HCT116 (cell line): ENCODE results near the gene TMOD1. TPM values are rescaled to one million over a fixed set of nuclear protein-coding genes. Genes with fewer than 3 reads are reported as not detected.
"Not testable (repeated sequence)": the region's sequence is repeated elsewhere in the genome, so short reads cannot be mapped to it uniquely, and the experiment has no call there.

Source experiments
- ATAC-seq: fragments of 200-7000 bp; cut with Tn5 transposase; 2 replicates; pipeline ENCODE4 v1.9.1; 2020; ENCODE audit warnings: mild to moderate bottlenecking, moderate library complexity
- Bru-seq: library from RNA; stranded (reverse); fragments of 400-500 nt; gene quantifications from one replicate; lab custom pipeline; 2021; lab: Mats Ljungman, UMichigan
- BruChase-seq, 2 experiments: library from RNA; stranded (reverse); fragments of 400-500 nt; gene quantifications; one replicate each; lab custom pipeline; 2021; lab: Mats Ljungman, UMichigan
- BruUV-seq: library from RNA; stranded (reverse); fragments of 400-500 nt; replicated peaks from 2 replicates; lab custom pipeline; 2021; lab: Mats Ljungman, UMichigan
- CTCF ChIA-PET: fragments of 300-600 bp; sonication (Branson Sonifier 250); formaldehyde crosslinking; loops from one replicate; lab custom pipeline; 2021; ENCODE audit warnings: antibody characterized with exemption; lab: Charles Lee
- POLR2A ChIA-PET: fragments of 300-600, 350-600 bp; sonication (Branson Sonifier 250); formaldehyde crosslinking; loops from one replicate; lab custom pipeline; 2021; ENCODE audit warnings: antibody characterized with exemption; lab: Charles Lee
- RAD21 ChIA-PET, 2 experiments: fragments of 300-600 bp; sonication (Branson Sonifier 250); formaldehyde crosslinking; loops; one replicate each; lab custom pipeline; 2023; ENCODE audit warnings: low total read pairs in 2 of 2; ENCODE audit not compliant: uncharacterized antibody in 2 of 2, unreplicated experiment in 2 of 2, low non-redundant PET in 1 of 2; lab: Charles Lee
- DNase-seq: peaks from one replicate; pipeline ENCODE4 v3.0.0-alpha.2; 2010; ENCODE audit warnings: low read depth, low spot score
- H2AFZ ChIP-seq: fragments of 200-600 bp; shearing (Covaris generic), sonication (generic); 2 replicates; pipeline ENCODE4 v1.6.1; 2017; ENCODE audit warnings: low read depth, mixed run types, mixed read lengths, antibody characterized with exemption, low read length; ENCODE audit not compliant: poor library complexity, severe bottlenecking
- H3K27ac ChIP-seq: 2 replicates; pipeline ENCODE4 v1.5.1; 2012; ENCODE audit warnings: low read depth, low read length
- H3K27me3 ChIP-seq: fragments of 200-600 bp; sonication (generic); 2 replicates; pipeline ENCODE4 v1.6.1; 2016; ENCODE audit warnings: mixed run types, low read length, mixed read lengths; ENCODE audit not compliant: insufficient read depth
- H3K36me3 ChIP-seq, 2 experiments: fragments of 200-500 bp in 1 of 2; fragments of 200-600 bp in 1 of 2; sonication (Bioruptor generic) in 1 of 2; sonication (generic) in 1 of 2; 2 replicates each; pipeline versions ENCODE4 v1.5.1 to v1.6.1; 2014 to 2016; ENCODE audit warnings: low read length in 2 of 2, inconsistent platforms in 1 of 2, mixed read lengths in 1 of 2, mixed run types in 1 of 2; ENCODE audit not compliant: insufficient read depth in 2 of 2, control insufficient read depth in 1 of 2
- H3K4me1 ChIP-seq, 2 experiments: fragments of 200-600 bp in 1 of 2; sonication (generic) in 1 of 2; 2 replicates each; pipeline versions ENCODE4 v1.5.1 to v1.6.1; 2012 to 2017; ENCODE audit warnings: low read length in 2 of 2, inconsistent platforms in 1 of 2, mild to moderate bottlenecking in 1 of 2, mixed read lengths in 1 of 2, mixed run types in 1 of 2, moderate library complexity in 1 of 2; ENCODE audit not compliant: insufficient read depth in 2 of 2, control insufficient read depth in 1 of 2
- H3K4me2 ChIP-seq: fragments of 200-600 bp; sonication (generic); 2 replicates; pipeline ENCODE4 v1.6.1; 2017; ENCODE audit warnings: mixed run types, low read length, mixed read lengths
- H3K4me3 ChIP-seq, 2 experiments: fragments of 200-600 bp in 1 of 2; sonication (generic) in 1 of 2; replicated peaks in 1 of 2; 2 replicates each; pipeline ENCODE4 v1.5.1; 2011 to 2016; ENCODE audit warnings: low read length in 2 of 2, control low read depth in 1 of 2, low read depth in 1 of 2, mild to moderate bottlenecking in 1 of 2, mixed read lengths in 1 of 2, mixed run types in 1 of 2
- H3K79me2 ChIP-seq: fragments of 200-600 bp; sonication (generic); 2 replicates; pipeline ENCODE4 v1.6.1; 2017; ENCODE audit warnings: mild to moderate bottlenecking, mixed run types, low read length, moderate library complexity, mixed read lengths; ENCODE audit not compliant: insufficient read depth
- H3K9ac ChIP-seq: fragments of 200-600 bp; sonication (generic); 2 replicates; pipeline ENCODE4 v1.6.1; 2016; ENCODE audit warnings: low read length, mixed read lengths
- H3K9me2 ChIP-seq: fragments of 200-600 bp; sonication (generic), shearing (Covaris generic); 2 replicates; pipeline ENCODE4 v1.6.1; 2017; ENCODE audit warnings: mixed run types, mild to moderate bottlenecking, moderate library complexity; ENCODE audit not compliant: insufficient read depth
- H3K9me3 ChIP-seq, 2 experiments: fragments of 200-500 bp in 1 of 2; fragments of 200-600 bp in 1 of 2; sonication (Bioruptor generic) in 1 of 2; sonication (generic) in 1 of 2; 2 replicates each; pipeline ENCODE4 v1.6.1; 2014 to 2017; ENCODE audit warnings: low read length in 2 of 2, mixed read lengths in 2 of 2, inconsistent platforms in 1 of 2, low read depth in 1 of 2, mild to moderate bottlenecking in 1 of 2, mixed run types in 1 of 2, moderate library complexity in 1 of 2; ENCODE audit not compliant: control insufficient read depth in 1 of 2, insufficient read depth in 1 of 2
- H4K20me1 ChIP-seq: fragments of 200-600 bp; sonication (generic), shearing (Covaris generic); 2 replicates; pipeline ENCODE4 v1.6.1; 2017; ENCODE audit warnings: mixed run types, mild to moderate bottlenecking, moderate library complexity; ENCODE audit not compliant: insufficient read depth
- FOSL1 ChIP-seq: IDR thresholded peaks from 2 replicates; pipeline ENCODE4 v1.6.1; 2012; ENCODE audit warnings: low read depth
- JUND ChIP-seq: IDR thresholded peaks from 2 replicates; pipeline ENCODE4 v1.6.1; 2012
- RAD21 ChIP-seq: IDR thresholded peaks from 2 replicates; pipeline ENCODE4 v1.6.1; 2012; ENCODE audit warnings: low read depth, mild to moderate bottlenecking
- TCF7L2 ChIP-seq: IDR thresholded peaks from 2 replicates; pipeline ENCODE4 v1.7.0; 2011; ENCODE audit warnings: borderline replicate concordance, inconsistent platforms; ENCODE audit not compliant: insufficient read depth, insufficient read length; ENCODE audit errors: extremely low read depth
- YY1 ChIP-seq: IDR thresholded peaks from 2 replicates; pipeline ENCODE4 v1.6.1; 2011; ENCODE audit warnings: low read length, low read depth, moderate library complexity, mild to moderate bottlenecking; ENCODE audit not compliant: insufficient replicate concordance; ENCODE audit errors: extremely low read depth
- intact Hi-C: fragments of 100-400 bp; cut with micrococcal nuclease; formaldehyde crosslinking; loops from 2 replicates; pipeline ENCODE4 v1.10.0; 2022
- long read RNA-seq: library from polyadenylated mRNA; unstranded; transcript quantifications from one replicate; pipeline ENCODE4 v2.0.0, GENCODE V29; 2021; ENCODE audit not compliant: unreplicated experiment
- polyA plus RNA-seq: library from polyadenylated mRNA; unstranded; fragments of >200 nt; gene quantifications from 2 replicates; pipeline ENCODE4 v1.2.1, GENCODE V29; 2012; ENCODE audit warnings: missing spikeins
- total RNA-seq: library from RNA; stranded (reverse); gene quantifications from one replicate; pipeline ENCODE4 v1.2.1, GENCODE V29; 2021; ENCODE audit not compliant: unreplicated experiment
- TF ChIP-seq, protein P1 (sequence below), 3 experiments: fragments of 200-600 bp in 1 of 3; sonication (generic) in 1 of 3; IDR thresholded peaks in 2 of 3; conservative IDR thresholded peaks in 1 of 3; 2 replicates each; pipeline ENCODE4 v1.5.1; 2012 to 2017; ENCODE audit warnings: low read depth in 2 of 3, low read length in 2 of 3, antibody characterized with exemption in 1 of 3, borderline replicate concordance in 1 of 3, control low read depth in 1 of 3, mild to moderate bottlenecking in 1 of 3, mixed read lengths in 1 of 3, mixed run types in 1 of 3, moderate library complexity in 1 of 3; ENCODE audit not compliant: insufficient read depth in 1 of 3
- TF ChIP-seq, protein P2 (sequence below): IDR thresholded peaks from 2 replicates; pipeline ENCODE4 v1.6.1; 2011; ENCODE audit warnings: mild to moderate bottlenecking, low read length, moderate library complexity; ENCODE audit not compliant: insufficient replicate concordance; ENCODE audit errors: extremely low read depth
- TF ChIP-seq, protein P3 (sequence below): IDR thresholded peaks from 2 replicates; pipeline ENCODE4 v1.6.1; 2012

TMOD1 gene
- 4.4 TPM for total RNA-seq
- polyA plus RNA-seq: 3.2 and 5.7 TPM in 2 replicates
- Bru-seq, nascent RNA: percentile 43 among the genes with signal in this experiment
- percentile 43 among the genes with signal in this experiment for BruChase-seq, experiment 1, labeled RNA remaining after a 6-hour chase
- percentile 39 among the genes with signal in this experiment for BruChase-seq, experiment 2, labeled RNA remaining after a 2-hour chase
- long read RNA-seq, transcript TMOD1-201 (10 exons, 3,343 nt): major isoform, 15 of 20 reads
- long read RNA-seq, partial matches to known transcripts: 2 of 20 reads
- long read RNA-seq, other reads (novel, unspliced or antisense): 3 of 20 reads

DNA sequence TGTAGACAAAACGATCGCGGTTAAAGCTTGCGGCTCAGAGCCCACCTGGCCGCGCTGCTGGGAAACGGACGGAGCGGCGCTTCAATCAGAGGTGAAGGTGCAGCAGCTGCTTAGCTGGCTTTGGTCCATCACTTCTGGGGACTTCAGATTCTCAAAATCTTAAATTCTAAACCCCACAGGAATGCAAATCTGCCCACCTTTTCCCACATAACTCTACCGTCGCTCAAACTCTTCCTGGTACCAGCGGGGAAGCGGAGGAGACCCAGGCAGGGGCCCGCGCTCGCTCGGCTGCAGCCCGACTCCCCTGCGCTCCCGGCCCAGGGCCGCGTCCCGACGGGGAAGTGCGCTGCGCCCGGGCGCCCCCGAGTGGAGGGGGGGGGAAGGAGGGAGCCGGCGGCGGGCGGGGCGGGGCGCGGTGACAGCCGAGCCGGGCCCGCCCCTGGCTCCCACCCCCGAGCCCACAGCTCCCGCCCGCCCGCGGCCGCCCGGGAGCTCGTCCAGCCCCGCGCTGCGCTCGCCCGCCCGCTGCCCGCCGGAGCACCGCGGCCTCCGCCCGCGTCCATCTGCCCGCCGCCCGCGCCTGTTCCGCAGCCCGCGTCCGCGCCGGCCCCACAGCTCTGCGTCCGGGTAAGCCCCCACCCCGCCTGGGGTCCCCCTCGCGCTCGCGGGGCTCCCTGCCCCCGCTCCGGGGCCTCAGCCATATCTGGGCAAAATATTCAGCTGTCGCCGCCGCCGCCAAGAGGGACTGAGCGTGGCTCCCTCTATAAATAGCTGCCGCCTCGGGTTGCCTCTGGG, at the start of gene TMOD1:
Gene TMOD1 (plus strand): TSS at position 490 of the 795 bp plus-strand sequence. CDS start 22,523 bp downstream, outside the sequence.
- ATAC-seq (peak; percentile 95), DNase-seq (peak; percentile 23)
- CTCF ChIA-PET: interaction anchor here (0.6 to 1.7 kb wide), 10 partner anchors 9 to 263 kb away, joined by 3 to 10 read pairs (median 4); no protein-coding TSS in a partner anchor
- intact Hi-C loops: loop anchor here (1.0 kb wide), 1 partner anchor 97 kb away; no protein-coding TSS in a partner anchor
- POLR2A ChIA-PET: interaction anchor here (0.9 to 2.4 kb wide), 2 partner anchors 10 to 132 kb away, joined by 3 to 7 read pairs; partner anchors contain the start of genes NCBP1 and TSTD2
- peaks cover 5% of the 10 kb centered on the region; the same call in 1 of the 2 replicates for H3K27me3 ChIP-seq
- no TSS peak for BruUV-seq
- H3K27ac ChIP-seq: peak within 1 kb of the TSS; percentile 48; the same call in 1 of the 2 replicates
- peak within 1 kb of the TSS; percentile 57 to 70 for H3K4me3 ChIP-seq
- H3K9me3 ChIP-seq: no peaks in the 10 kb centered on the region
- H3K9ac ChIP-seq: peak within 1 kb of the TSS; percentile 62
- H2AFZ ChIP-seq: peak within 1 kb of the TSS; percentile 11
- peaks cover 0 to 16% of the 10 kb centered on the region in 2 experiments; a peak in 1 of 4 replicates for H3K4me1 ChIP-seq
- peak within 1 kb of the TSS; percentile 93 for H3K4me2 ChIP-seq
- no peaks in the 10 kb centered on the region for H4K20me1 ChIP-seq
- RAD21 ChIA-PET: interaction anchor here in 1 of 2 experiments (0.6 to 1.5 kb wide), 4 partner anchors 97 to 1044 kb away, joined by 3 to 5 read pairs (median 5); no protein-coding TSS in a partner anchor
- H3K36me3 ChIP-seq: no peaks in the 10 kb centered on the region
- no peaks in the 10 kb centered on the region for H3K9me2 ChIP-seq
- TF ChIP-seq, protein P1, sequence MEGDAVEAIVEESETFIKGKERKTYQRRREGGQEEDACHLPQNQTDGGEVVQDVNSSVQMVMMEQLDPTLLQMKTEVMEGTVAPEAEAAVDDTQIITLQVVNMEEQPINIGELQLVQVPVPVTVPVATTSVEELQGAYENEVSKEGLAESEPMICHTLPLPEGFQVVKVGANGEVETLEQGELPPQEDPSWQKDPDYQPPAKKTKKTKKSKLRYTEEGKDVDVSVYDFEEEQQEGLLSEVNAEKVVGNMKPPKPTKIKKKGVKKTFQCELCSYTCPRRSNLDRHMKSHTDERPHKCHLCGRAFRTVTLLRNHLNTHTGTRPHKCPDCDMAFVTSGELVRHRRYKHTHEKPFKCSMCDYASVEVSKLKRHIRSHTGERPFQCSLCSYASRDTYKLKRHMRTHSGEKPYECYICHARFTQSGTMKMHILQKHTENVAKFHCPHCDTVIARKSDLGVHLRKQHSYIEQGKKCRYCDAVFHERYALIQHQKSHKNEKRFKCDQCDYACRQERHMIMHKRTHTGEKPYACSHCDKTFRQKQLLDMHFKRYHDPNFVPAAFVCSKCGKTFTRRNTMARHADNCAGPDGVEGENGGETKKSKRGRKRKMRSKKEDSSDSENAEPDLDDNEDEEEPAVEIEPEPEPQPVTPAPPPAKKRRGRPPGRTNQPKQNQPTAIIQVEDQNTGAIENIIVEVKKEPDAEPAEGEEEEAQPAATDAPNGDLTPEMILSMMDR (IDR thresholded peaks at IDR 0.05 in 2 of 3, conservative IDR thresholded peaks at IDR 0.05 in 1 of 3; ENCODE audit: borderline replicate concordance in 1 of 3, insufficient read depth in 1 of 3, low read depth in 2 of 3, low read length in 2 of 3): peak; percentile 19 to 26 (median 22); a peak in 4 of 6 replicates
- TF ChIP-seq RAD21 (peak; percentile 31), JUND (no peak), FOSL1 (no peak), TCF7L2 (peak; percentile 92), YY1 (no peak)
- TF ChIP-seq, protein P2, sequence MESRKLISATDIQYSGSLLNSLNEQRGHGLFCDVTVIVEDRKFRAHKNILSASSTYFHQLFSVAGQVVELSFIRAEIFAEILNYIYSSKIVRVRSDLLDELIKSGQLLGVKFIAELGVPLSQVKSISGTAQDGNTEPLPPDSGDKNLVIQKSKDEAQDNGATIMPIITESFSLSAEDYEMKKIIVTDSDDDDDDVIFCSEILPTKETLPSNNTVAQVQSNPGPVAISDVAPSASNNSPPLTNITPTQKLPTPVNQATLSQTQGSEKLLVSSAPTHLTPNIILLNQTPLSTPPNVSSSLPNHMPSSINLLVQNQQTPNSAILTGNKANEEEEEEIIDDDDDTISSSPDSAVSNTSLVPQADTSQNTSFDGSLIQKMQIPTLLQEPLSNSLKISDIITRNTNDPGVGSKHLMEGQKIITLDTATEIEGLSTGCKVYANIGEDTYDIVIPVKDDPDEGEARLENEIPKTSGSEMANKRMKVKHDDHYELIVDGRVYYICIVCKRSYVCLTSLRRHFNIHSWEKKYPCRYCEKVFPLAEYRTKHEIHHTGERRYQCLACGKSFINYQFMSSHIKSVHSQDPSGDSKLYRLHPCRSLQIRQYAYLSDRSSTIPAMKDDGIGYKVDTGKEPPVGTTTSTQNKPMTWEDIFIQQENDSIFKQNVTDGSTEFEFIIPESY: no peak
- TF ChIP-seq, protein P3, sequence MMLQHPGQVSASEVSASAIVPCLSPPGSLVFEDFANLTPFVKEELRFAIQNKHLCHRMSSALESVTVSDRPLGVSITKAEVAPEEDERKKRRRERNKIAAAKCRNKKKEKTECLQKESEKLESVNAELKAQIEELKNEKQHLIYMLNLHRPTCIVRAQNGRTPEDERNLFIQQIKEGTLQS: no peak
- H3K79me2 ChIP-seq: no peaks in the 10 kb centered on the region

DNA sequence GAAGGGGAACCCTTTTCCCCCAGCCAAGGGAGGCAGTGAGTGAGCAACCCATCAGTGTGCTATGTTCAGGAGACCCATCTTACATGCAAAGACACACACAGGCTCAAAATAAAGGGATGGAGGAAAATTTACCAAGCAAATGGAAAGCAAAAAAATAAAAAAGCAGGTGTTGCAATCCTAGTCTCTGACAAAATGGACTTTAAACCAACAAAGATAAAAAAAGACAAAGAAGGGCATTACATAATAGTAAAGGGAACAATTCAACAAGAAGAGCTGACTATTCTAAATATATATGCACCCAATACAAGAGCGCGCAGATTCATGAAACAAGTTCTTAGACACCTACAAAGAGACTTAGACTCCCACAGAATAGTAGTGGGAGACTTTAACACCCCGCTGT, 47.9 kb upstream of the TMOD1 start:
- H3K36me3 ChIP-seq, H4K20me1 ChIP-seq, intact Hi-C loops, BruUV-seq, H3K9me3 ChIP-seq, CTCF ChIA-PET, DNase-seq, POLR2A ChIA-PET, H2AFZ ChIP-seq, H3K27me3 ChIP-seq, H3K9ac ChIP-seq, H3K4me1 ChIP-seq, H3K27ac ChIP-seq, H3K79me2 ChIP-seq, H3K9me2 ChIP-seq, H3K4me2 ChIP-seq, RAD21 ChIA-PET, H3K4me3 ChIP-seq, ATAC-seq: not testable (repeated sequence)
